GM12873 (cell line): Measurements from ENCODE around the gene ORM1.

Experiments used
- CTCF ChIP-seq: IDR thresholded peaks from 2 replicates; pipeline ENCODE4 v1.5.1; 2012; ENCODE audit warnings: low read depth, mild to moderate bottlenecking, moderate library complexity, low read length, control low read depth; ENCODE audit not compliant: insufficient read depth; ENCODE audit errors: missing control alignments

The ORM1 gene

GRCh38 chr9:114283551-114284111, 39.3 kb upstream of the ORM1 start:
- no peak for TF ChIP-seq CTCF

- no peak for TF ChIP-seq CTCF
These were observed 38.4 kb upstream of the ORM1 start for GRCh38 chr9:114284316-114285060.

- no peak for TF ChIP-seq CTCF
These were observed 37.6 kb upstream of the ORM1 start for GRCh38 chr9:114285166-114285867.

- TF ChIP-seq CTCF, result no peak
These were observed 36.7 kb upstream of the ORM1 start for GRCh38 chr9:114286146-114286679.

GRCh38 chr9:114287001-114287762, 35.7 kb upstream of the ORM1 start:
- TF ChIP-seq CTCF, result no peak

GRCh38 chr9:114287763-114288192, 35.1 kb upstream of the ORM1 start:
- no peak for TF ChIP-seq CTCF
